IPS DF 19.7 (cell line): ENCODE data around the gene SLC22A23.

Experiments
- DNase-seq: peaks from one replicate; pipeline ENCODE4 v3.0.0-alpha.2; 2013; ENCODE audit warnings: low read depth, low spot score

The SLC22A23 gene

GRCh38 chr6:3299221-3299620, 157.6 kb downstream of the SLC22A23 start:
- no peak for DNase-seq

- no peak for DNase-seq
Measured at GRCh38 chr6:3297909-3298308, 158.9 kb downstream of the SLC22A23 start.

GRCh38 chr6:3297006-3297405, 159.8 kb downstream of the SLC22A23 start:
- no peak for DNase-seq

- no peak for DNase-seq
Measured at GRCh38 chr6:3296537-3296936, 160.3 kb downstream of the SLC22A23 start.

GRCh38 chr6:3296078-3296477, 160.8 kb downstream of the SLC22A23 start:
- no peak for DNase-seq

- DNase-seq: no peak
Measured at GRCh38 chr6:3294921-3295871, 161.7 kb downstream of the SLC22A23 start.

GRCh38 chr6:3294396-3294795, 162.5 kb downstream of the SLC22A23 start:
- DNase-seq: no peak

GRCh38 chr6:3293271-3294155, 163.3 kb downstream of the SLC22A23 start:
- DNase-seq: no peak

- DNase-seq: no peak
Measured at GRCh38 chr6:3292431-3293197, 164.2 kb downstream of the SLC22A23 start.

- DNase-seq: no peak
Measured at GRCh38 chr6:3291987-3292386, 164.9 kb downstream of the SLC22A23 start.

GRCh38 chr6:3291346-3291745, 165.5 kb downstream of the SLC22A23 start:
- DNase-seq: no peak

GRCh38 chr6:3290931-3291211, 166.0 kb downstream of the SLC22A23 start:
- no peak for DNase-seq

GRCh38 chr6:3290149-3290930, 166.5 kb downstream of the SLC22A23 start:
- DNase-seq: no peak

GRCh38 chr6:3289664-3290055, 167.2 kb downstream of the SLC22A23 start:
- no peak for DNase-seq

- DNase-seq: no peak
Measured at GRCh38 chr6:3288711-3289663, 167.9 kb downstream of the SLC22A23 start.

GRCh38 chr6:3287976-3288707, 168.7 kb downstream of the SLC22A23 start:
- DNase-seq: no peak

- no peak for DNase-seq
Measured at GRCh38 chr6:3287308-3287707, 169.5 kb downstream of the SLC22A23 start.

- DNase-seq: no peak
Measured at GRCh38 chr6:3286641-3287171, 170.1 kb downstream of the SLC22A23 start.

GRCh38 chr6:3285732-3286131, 171.1 kb downstream of the SLC22A23 start:
- no peak for DNase-seq
